ENCODE measurements around the gene BCL2L11.

Gene BCL2L11

GRCh38 chr2:111117598-111118480 lies 2.9 kb upstream of the BCL2L11 start:
- DNase-seq (ENCODE audit: low read depth in 1 of 2, low spot score in 1 of 2): peak in 1 of 2 donors; percentile 12

DNA sequence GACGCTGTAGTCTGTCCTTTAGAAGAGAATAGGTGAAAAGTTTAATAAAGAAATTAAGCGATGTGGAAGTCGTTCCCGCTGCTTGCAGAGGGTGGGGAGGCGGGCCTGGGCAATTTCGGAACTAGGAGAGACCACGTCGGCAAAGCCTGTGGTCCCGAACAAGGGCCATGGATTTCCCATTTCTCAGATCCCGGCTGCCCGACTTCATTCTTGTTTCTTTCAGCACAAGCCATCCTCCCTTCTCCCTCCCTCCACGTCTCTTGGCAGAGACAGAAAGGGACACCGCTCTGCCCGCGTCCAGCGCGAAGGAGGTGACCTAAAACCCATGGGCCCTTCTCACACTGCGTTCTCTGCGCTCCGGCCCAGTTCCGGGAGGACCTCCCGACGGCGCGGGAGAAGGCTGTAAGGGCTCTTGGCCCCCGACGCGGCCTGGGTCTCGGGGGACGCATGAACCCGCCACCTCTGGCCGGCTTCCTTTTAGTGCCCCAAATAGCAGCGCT lies 2.2 kb upstream of the BCL2L11 start:
- no peak for DNase-seq (ENCODE audit: low read depth in 1 of 2, low spot score in 1 of 2)

- peak in 1 of 2 donors; percentile 29 for DNase-seq (ENCODE audit: low read depth in 1 of 2, low spot score in 1 of 2)
Measured at GRCh38 chr2:111118981-111119821, 1.5 kb upstream of the BCL2L11 start.

GRCh38 chr2:111119822-111120252 lies 877 bp upstream of the BCL2L11 start:
- DNase-seq (ENCODE audit: low read depth in 1 of 2, low spot score in 1 of 2): no peak

GRCh38 chr2:111121028-111121827 lies 514 bp downstream of the BCL2L11 start:
- peak; percentile 15 to 35 for DNase-seq (ENCODE audit: low read depth in 1 of 2, low spot score in 1 of 2)

- DNase-seq (ENCODE audit: low read depth in 1 of 2, low spot score in 1 of 2): peak; percentile 62 to 70
Measured at GRCh38 chr2:111121828-111122630, 1.3 kb downstream of the BCL2L11 start.

- DNase-seq (ENCODE audit: low read depth in 1 of 2, low spot score in 1 of 2): peak in 1 of 2 donors; percentile 10
Measured at GRCh38 chr2:111122631-111123421, 2.1 kb downstream of the BCL2L11 start.

GRCh38 chr2:111123751-111124150 lies 3.0 kb downstream of the BCL2L11 start:
- no peak for DNase-seq (ENCODE audit: low read depth in 1 of 2, low spot score in 1 of 2)

DNA sequence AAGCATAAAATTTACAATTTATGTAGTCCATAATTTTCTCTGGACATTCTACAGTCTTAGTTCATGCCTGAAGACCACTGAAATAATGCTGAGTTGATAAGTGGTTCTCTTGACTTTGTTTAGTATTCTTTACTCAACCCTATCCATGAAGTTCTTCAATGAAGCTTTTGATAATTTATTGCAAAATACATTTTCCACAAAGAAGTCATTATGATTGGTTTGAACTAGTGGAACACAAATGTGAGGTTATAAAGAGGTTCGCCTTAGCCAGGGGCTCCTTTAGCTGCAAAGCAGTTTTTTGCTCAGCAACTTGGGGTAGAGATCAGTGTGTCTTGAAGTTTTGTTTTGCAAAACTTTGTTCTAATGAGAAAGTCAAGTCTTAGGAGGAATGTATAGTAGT lies 5.9 kb downstream of the BCL2L11 start:
- no peak for DNase-seq (ENCODE audit: low read depth in 1 of 2, low spot score in 1 of 2)

GRCh38 chr2:111127351-111127750 lies 6.6 kb downstream of the BCL2L11 start:
- no peak for DNase-seq (ENCODE audit: low read depth in 1 of 2, low spot score in 1 of 2)

- no peak for DNase-seq (ENCODE audit: low read depth in 1 of 2, low spot score in 1 of 2)
Measured at GRCh38 chr2:111128096-111128495, 7.4 kb downstream of the BCL2L11 start.

DNA sequence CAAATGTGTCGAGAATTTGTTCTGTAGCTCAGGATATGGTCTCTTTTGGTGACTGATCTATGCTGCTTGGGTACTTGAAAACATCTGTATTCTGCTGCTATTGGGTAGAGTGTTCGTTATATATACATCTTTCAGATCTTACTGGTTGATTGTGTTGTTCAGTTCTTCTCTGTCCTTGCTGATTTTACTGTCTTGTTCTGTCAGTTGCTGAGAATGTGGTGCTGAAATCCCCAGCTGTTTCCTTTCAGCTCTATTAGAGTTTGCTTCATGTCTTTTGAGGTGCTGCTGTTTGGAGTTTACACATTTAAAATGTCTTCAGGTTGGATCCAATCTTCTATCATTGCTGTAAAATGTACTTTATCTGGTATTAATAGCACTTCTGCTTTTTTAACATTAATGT lies 12.9 kb downstream of the BCL2L11 start:
- DNase-seq (ENCODE audit: low read depth in 1 of 2, low spot score in 1 of 2): no peak

DNA sequence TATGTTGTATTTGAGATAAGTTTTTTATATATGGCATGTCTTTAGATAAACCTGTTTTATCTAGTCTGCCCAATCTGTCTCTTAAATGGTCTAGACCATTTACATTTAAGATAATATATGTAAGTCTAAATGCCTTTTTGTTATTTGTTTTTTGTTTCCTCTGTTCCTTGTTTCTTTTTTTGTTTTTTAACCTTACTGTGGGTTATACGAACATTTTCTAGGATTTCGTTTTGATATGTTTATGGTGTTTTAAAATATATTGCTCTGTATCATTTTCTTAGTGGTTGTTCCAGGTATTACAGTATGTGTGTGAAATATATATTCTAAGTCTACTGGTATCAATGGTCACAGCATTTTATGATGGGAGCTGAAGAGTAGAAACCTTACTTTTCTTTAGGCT lies 13.3 kb downstream of the BCL2L11 start:
- DNase-seq (ENCODE audit: low read depth in 1 of 2, low spot score in 1 of 2): no peak

GRCh38 chr2:111135237-111135909 lies 14.7 kb downstream of the BCL2L11 start:
- DNase-seq (ENCODE audit: low read depth in 1 of 2, low spot score in 1 of 2): no peak

DNA sequence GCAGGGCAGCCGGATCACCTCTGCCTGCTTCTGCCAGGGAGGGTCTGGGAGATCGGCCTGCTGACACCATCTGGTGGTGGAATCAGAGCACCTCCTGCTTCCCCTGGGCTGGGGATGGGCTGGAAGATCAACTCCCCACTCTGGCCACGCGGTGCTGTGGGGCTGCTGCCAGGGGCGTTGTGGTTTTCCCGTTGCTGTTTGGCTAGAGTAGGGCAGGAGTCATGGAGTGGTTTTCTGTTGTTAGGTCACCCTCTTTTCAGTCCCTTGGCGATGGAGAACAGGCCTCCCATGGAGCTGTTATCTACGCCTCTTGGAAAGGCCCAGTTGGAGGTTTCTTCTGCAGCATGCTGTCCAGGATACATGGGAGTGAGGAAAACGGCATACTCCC lies 15.2 kb downstream of the BCL2L11 start:
- no peak for DNase-seq (ENCODE audit: low read depth in 1 of 2, low spot score in 1 of 2)

DNA sequence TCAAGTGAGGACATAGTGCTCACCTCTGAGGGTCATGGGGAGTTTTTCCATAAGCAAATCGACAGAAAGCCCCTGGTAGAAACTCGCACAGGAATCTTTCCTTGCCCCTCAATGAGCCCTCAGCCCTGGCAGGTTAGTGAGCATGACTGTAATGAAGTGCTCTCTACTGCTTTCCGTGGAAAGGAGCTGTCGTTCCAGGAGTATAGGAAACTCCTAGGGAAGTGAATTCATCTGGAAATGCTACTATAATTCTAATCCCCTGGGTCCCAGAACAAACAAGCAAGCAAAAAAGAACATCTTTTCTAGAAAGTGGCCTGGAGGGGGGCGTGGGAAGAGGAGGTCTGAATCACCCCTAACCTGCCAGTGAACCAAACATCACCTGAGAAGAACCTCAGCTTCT lies 18.1 kb downstream of the BCL2L11 start:
- no peak for DNase-seq (ENCODE audit: low read depth in 1 of 2, low spot score in 1 of 2)

DNA sequence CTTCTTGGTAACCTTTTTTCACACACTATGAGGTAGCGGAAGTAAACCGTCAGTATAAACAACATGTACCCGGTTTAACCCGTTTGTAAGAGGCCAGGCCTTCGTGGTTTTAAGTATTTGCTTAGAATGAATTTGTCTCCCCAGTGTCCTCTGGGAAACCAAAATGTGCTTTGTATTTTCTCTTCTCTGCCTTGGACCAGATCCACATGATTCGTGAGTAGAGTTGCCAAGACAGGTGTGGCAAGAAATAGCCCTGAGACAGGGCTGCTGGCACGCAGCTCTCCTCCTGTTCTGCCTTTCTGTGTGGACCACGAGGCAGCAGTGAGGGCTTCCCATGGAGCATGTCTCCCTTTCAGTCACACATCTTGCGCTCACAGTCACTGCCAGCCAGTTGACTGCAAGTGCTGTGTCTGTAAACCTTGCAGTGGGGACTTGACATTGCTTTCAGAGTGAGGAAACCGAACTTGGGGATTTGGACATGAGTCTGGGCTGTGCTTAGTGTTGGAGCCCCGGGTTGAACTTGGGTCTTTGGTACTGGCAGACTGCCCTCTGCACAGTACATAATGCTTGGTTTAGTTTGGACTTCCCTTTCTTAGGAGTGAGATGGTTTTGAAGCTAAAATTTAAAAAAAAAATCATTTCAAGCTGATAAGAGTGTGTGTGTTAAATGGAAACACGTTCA lies 19.1 kb downstream of the BCL2L11 start:
- no peak for DNase-seq (ENCODE audit: low read depth in 1 of 2, low spot score in 1 of 2)

DNA sequence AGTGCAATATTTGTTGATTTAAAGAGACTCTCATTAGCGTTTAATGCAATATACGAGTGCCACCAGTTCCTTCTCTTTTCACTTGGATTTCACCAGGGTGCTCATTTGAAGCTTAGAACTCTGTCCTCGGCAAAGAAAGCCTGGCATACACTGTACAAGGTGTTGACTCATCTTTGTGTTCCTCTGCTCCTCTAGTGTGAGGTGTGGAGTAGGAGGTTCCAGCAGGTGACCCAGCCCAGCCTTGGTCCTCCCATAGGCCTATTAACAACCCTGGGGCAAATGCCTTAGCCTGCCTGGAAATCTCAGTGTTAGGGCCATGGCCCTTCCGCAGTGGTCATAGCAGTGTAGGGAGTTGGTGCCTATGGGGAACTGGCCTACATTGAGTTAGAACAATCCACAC lies 20.1 kb downstream of the BCL2L11 start:
- DNase-seq (ENCODE audit: low read depth in 1 of 2, low spot score in 1 of 2): no peak
